Activated T-helper 1 cell treated with anti-CD3 and anti-CD28 coated beads, Interleukin-12 subunit alpha, Interleukin-12 subunit beta, Interleukin-2, Interleukin-4 antibody, amounts not matched to agents 30 ng/mL and 10 ng/mL and 1 ng/mL, durations not matched to agents 14 hours and 24 hours and 36 hours (primary cell): ENCODE data around the gene TYW5. TPM values are rescaled to one million over a fixed set of nuclear protein-coding genes. Genes with fewer than 3 reads are reported as not detected.

Experiments
- DNase-seq: peaks from one replicate; pipeline ENCODE4 v3.0.0; 2021; ENCODE audit warnings: low spot score
- H3K27ac Mint-ChIP-seq: one replicate; pipeline ENCODE4 v1.8.0; 2021; ENCODE audit warnings: mild to moderate bottlenecking, mixed read lengths
- H3K27me3 Mint-ChIP-seq: one replicate; pipeline ENCODE4 v1.8.0; 2022; ENCODE audit warnings: mild to moderate bottlenecking, moderate library complexity, mixed read lengths; ENCODE audit not compliant: insufficient read depth
- H3K36me3 Mint-ChIP-seq: one replicate; pipeline ENCODE4 v1.8.0; 2021; ENCODE audit warnings: low read depth, mixed read lengths
- H3K4me1 Mint-ChIP-seq: one replicate; pipeline ENCODE4 v1.8.0; 2021; ENCODE audit warnings: low read depth, mixed read lengths
- H3K4me3 Mint-ChIP-seq: one replicate; pipeline ENCODE4 v1.8.0; 2021; ENCODE audit warnings: mild to moderate bottlenecking, moderate library complexity, mixed read lengths
- H3K9me3 Mint-ChIP-seq: one replicate; pipeline ENCODE4 v1.8.0; 2021; ENCODE audit warnings: mixed read lengths
- intact Hi-C: fragments of 100-400 bp; cut with micrococcal nuclease; formaldehyde crosslinking; loops from one replicate; pipeline ENCODE4 v1.15.1; 2024
- total RNA-seq: library from RNA; stranded (reverse); gene quantifications from 2 replicates; pipeline ENCODE4 v1.2.3, GENCODE V29; 2022

Gene TYW5
- total RNA-seq, 1 donor from 2014 or later: 11.7 TPM

- Mint-ChIP-seq H3K36me3 (peaks cover 5% of the 10 kb centered on the region), H3K4me1 (peaks cover 17% of the 10 kb centered on the region), H3K9me3 (no peaks in the 10 kb centered on the region), H3K27ac (no peak overlapping the region), H3K27me3 (peaks cover 23% of the 10 kb centered on the region), H3K4me3 (no peak overlapping the region)
- no peak for DNase-seq
- intact Hi-C loops: no loop called here
These were observed 48.1 kb downstream of the TYW5 start for GRCh38 chr2:199907008-199907714.

- Mint-ChIP-seq H3K9me3 (no peaks in the 10 kb centered on the region), H3K27me3 (peaks cover 26% of the 10 kb centered on the region), H3K36me3 (no peaks in the 10 kb centered on the region), H3K4me3 (no peak overlapping the region), H3K27ac (no peak overlapping the region), H3K4me1 (no peaks in the 10 kb centered on the region)
- intact Hi-C loops: no loop called here
- no peak for DNase-seq
These were observed 52.2 kb downstream of the TYW5 start for GRCh38 chr2:199903111-199903510.

- H3K27me3 Mint-ChIP-seq: peaks cover 26% of the 10 kb centered on the region
- H3K4me3 Mint-ChIP-seq: no peak overlapping the region
- intact Hi-C loops: no loop called here
- no peak for DNase-seq
- H3K9me3 Mint-ChIP-seq: no peaks in the 10 kb centered on the region
- H3K27ac Mint-ChIP-seq: no peak overlapping the region
- H3K4me1 Mint-ChIP-seq: no peaks in the 10 kb centered on the region
- no peaks in the 10 kb centered on the region for H3K36me3 Mint-ChIP-seq
These were observed 52.7 kb downstream of the TYW5 start for GRCh38 chr2:199902486-199903110.

GRCh38 chr2:199901942-199902341 is 53.3 kb downstream of the TYW5 start:
- no peak for DNase-seq
- no peaks in the 10 kb centered on the region for H3K4me1 Mint-ChIP-seq
- no peaks in the 10 kb centered on the region for H3K36me3 Mint-ChIP-seq
- H3K27ac Mint-ChIP-seq: no peak overlapping the region
- H3K4me3 Mint-ChIP-seq: no peak overlapping the region
- intact Hi-C loops: no loop called here
- H3K9me3 Mint-ChIP-seq: no peaks in the 10 kb centered on the region
- H3K27me3 Mint-ChIP-seq: peaks cover 26% of the 10 kb centered on the region

- no peak overlapping the region for H3K27ac Mint-ChIP-seq
- intact Hi-C loops: no loop called here
These were observed 58.7 kb downstream of the TYW5 start for GRCh38 chr2:199896617-199897016.

GRCh38 chr2:199895406-199895805 is 59.9 kb downstream of the TYW5 start:
- Mint-ChIP-seq H3K27me3 (peaks cover 15% of the 10 kb centered on the region), H3K27ac (no peak overlapping the region), H3K4me1 (no peaks in the 10 kb centered on the region), H3K36me3 (no peaks in the 10 kb centered on the region), H3K9me3 (no peaks in the 10 kb centered on the region), H3K4me3 (no peak overlapping the region)
- intact Hi-C loops: no loop called here
- no peak for DNase-seq

More at GRCh38 chr2:199896617-199897016, 58.7 kb downstream of the TYW5 start:
- Mint-ChIP-seq H3K4me3 (no peak overlapping the region), H3K27me3 (peaks cover 8% of the 10 kb centered on the region), H3K4me1 (no peaks in the 10 kb centered on the region), H3K36me3 (no peaks in the 10 kb centered on the region), H3K9me3 (no peaks in the 10 kb centered on the region)
- no peak for DNase-seq

- DNase-seq: no peak
- Mint-ChIP-seq H3K4me1 (no peaks in the 10 kb centered on the region), H3K9me3 (no peaks in the 10 kb centered on the region), H3K27me3 (peaks cover 5% of the 10 kb centered on the region), H3K27ac (no peak overlapping the region), H3K36me3 (no peaks in the 10 kb centered on the region), H3K4me3 (no peak overlapping the region)
- intact Hi-C loops: no loop called here
These were observed 71.6 kb downstream of the TYW5 start for GRCh38 chr2:199883474-199884212.

- Mint-ChIP-seq H3K4me3 (no peak overlapping the region), H3K36me3 (no peaks in the 10 kb centered on the region), H3K27me3 (peaks cover 3% of the 10 kb centered on the region), H3K4me1 (no peaks in the 10 kb centered on the region), H3K27ac (no peak overlapping the region), H3K9me3 (no peaks in the 10 kb centered on the region)
- intact Hi-C loops: no loop called here
- DNase-seq: no peak
These were observed 72.6 kb downstream of the TYW5 start for GRCh38 chr2:199882667-199883066.

Other genes with a start within 250 kb of the TYW5 start
- gene FTCDNL1, start 104.3 kb downstream of the TYW5 start, total RNA-seq: 1.7 and 2.1 TPM in 2 replicates
- gene C2orf69, start 44.2 kb downstream of the TYW5 start, total RNA-seq: 16.6 and 18.0 TPM in 2 replicates
- gene MAIP1, start 91 bp upstream of the TYW5 start, total RNA-seq: 24.7 and 27.1 TPM in 2 replicates